Stromal cell of bone marrow (primary cell): Measurements from ENCODE around the gene MXI1.

ENCODE experiments used
- DNase-seq: peaks from one replicate; pipeline ENCODE4 v3.0.0-alpha.2; 2012; ENCODE audit warnings: low read depth

Gene MXI1

DNA sequence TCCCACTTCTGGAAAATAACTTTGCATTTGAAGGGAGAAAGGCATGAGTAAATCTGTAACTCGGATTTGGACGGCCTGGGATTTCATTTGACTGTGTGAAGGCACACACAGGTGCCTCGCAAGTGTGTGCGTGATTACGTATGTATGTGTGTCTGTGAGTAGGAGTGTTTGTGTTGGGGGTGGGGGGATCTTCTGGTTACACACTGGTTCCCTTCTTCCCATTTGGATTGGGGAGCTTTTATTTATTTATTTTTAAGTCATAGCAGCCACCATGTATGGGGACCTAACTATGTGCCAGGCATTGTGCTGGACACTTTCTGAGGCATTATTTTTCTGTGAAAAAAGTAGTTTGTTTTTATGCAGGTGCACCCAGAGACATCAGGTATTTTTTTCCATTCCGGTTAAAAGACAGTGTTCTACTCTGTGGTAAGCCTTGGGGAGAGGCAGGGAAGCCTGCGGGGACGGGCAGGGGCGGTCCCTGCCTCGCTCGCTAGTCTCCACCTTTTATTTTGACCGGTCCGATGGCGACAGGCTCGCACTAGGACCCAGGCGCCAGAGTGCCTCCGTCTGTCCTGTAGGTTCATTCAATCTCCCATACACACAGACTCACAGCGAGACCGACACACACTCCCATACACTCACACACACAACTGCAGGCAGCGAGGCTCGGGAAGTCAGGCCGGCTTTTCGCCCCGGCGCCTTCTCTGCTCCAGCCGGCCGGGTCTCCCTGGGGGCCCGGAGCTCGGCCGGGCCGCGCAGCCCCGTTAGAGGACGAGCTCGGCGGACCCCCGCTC is at the start of gene MXI1:
Gene MXI1 (plus strand): TSS at position 595 of the 794 bp plus-strand sequence. CDS start 204 bp downstream, outside the sequence.
- DNase-seq: peak; percentile 56

GRCh38 chr10:110158051-110159005 is 49.1 kb upstream of the MXI1 start:
- no peak for DNase-seq

GRCh38 chr10:110160081-110160480 is 47.3 kb upstream of the MXI1 start:
- no peak for DNase-seq

GRCh38 chr10:110160522-110160921 is 46.9 kb upstream of the MXI1 start:
- no peak for DNase-seq

DNA sequence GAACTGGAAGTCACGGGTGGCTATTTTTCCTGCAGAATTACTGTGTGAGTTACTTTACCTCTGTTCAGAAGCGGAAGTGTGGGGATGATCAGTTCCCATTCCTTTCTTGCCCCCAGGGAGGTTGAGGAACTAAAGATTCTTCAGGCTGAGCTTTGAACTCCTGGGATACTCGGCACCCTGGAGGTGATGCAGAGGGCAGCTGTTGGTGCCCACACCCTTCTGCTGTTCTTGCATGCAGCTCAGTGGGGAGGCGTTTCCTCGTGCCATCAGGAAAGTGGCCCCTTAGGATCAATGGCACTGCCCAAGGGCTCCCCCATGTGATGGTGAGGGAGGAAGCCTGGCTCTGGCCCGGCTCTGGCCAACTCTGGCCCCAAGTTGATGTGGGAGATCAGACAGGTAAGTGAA is 44.7 kb upstream of the MXI1 start:
- no peak for DNase-seq

DNA sequence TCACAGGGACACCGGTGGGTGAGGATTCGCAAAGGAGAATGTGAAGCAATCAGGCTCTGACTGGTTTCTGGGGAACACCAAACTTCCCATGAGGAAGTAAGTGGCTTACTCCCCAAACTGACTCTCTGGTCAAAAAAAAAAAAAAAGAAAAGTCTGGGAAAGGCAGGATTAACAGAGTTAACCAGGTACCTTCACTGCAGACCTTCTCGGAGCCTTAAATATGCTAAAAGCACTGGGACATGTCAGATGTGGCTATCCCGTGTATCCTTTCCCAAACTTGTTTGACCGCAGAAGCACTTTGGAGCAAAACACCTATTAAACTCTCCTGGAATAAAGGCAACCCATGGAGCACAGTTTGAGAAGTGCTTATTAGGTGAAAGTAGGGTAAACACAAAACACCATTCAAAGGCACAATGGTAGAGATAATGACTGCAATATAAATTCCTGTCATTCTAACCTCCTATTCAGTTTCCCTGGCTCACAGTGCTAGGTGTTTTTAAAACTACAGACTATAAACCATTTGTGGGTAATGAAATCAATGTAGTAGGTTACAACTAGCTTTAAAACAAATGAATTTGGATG is 44.1 kb upstream of the MXI1 start:
- no peak for DNase-seq

DNA sequence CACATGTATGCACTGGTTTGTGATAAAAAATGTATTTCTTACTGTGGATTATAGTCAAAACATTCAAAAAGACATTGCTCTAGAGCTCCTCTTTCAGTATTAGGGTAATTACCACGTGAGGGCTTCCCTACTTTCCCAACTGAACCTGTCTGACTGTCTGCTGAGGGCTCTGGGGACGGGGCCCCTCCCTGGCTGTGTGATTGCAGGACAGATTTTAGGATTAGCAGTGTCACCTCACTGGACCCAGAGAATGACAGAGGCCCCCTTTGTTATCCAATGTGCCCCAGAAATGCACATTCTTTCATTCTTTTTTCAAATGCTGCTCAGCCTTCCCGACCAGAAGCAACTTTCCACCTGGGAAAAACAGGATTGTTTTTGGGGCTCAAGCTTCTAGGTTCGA is 43.6 kb upstream of the MXI1 start:
- DNase-seq: no peak

GRCh38 chr10:110165239-110165638 is 42.2 kb upstream of the MXI1 start:
- DNase-seq: no peak

GRCh38 chr10:110167149-110167548 is 40.3 kb upstream of the MXI1 start:
- no peak for DNase-seq

DNA sequence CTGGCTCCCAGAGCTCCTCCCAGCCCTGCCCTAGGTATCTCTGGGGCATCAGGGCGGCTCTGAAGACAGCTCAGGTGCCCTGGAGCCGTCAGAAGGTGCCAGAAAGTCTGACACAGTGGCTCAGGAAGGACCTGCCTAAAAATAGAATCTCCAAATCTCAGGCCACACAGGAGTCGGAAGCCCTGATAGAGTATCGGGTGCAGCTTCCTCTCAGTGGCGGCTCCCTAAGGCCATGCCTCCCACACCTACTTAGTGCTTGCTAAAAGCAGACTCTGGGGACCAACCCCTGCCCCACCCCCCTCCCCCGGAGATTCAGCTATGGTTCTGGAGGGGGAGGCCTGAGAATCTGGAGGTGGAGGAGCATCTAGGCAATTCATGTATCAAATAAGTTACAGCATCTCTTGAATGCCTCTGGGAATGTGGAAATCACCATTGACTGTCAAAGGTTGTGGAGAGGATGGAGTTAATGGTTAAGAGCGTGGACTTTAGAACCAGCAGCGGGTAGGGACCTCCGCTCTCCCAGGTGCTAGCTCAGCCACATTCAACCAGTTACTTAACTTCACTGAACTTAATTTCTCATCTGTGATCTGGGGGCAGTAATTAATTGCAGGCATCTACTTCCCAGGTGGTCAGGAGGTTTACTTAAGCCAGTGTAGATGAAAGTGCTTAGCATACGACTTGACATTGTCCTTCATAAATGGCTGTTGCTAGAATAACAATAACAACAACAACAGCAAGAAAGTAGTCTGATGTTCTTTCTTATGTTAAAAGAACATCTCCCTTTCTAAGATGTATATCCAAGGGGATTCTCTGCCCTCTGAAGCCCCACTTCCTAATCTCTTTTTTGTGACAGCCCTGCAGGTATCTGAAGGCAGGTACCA is 38.6 kb upstream of the MXI1 start:
- no peak for DNase-seq

GRCh38 chr10:110169586-110169985 is 37.8 kb upstream of the MXI1 start:
- DNase-seq: no peak

DNA sequence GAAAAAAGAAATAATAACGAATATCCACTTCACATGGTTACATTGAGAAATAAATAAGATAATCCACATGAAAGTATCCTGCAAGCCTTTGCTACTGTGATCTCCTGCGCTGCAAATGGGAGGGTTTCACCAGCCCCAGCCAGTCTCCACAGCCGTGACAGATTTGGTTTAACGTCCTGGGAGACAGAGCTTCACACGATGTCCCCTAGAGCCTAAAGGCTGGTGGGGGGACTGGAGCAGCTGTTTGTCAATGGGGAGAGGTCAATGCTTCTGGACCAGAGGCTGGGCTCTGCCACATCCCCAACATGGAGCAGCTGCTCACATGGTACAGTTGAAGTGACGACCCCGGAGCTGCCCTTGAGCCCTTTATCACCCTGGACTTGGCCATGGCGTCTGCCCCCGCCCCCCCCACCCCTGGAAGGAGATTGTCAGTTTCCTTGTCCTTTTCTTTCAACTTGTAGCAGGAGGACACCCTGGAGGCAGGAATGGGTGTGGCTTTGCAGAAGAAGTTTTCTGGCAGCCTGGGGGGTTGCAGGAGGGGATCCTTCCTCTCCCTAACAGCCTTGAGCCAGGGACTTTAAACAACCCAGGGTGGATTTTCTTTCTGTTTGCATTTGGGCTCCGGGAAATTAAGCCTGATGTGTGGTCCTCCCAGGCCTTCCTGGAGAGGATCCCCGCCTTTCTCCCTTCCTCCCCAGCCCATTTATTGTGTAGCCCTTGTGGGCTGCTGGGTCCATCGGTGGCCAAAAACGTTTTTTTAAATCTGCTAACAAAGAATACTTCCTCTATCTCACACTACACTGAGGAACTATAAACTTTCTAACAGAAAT is 37.0 kb upstream of the MXI1 start:
- no peak for DNase-seq

DNA sequence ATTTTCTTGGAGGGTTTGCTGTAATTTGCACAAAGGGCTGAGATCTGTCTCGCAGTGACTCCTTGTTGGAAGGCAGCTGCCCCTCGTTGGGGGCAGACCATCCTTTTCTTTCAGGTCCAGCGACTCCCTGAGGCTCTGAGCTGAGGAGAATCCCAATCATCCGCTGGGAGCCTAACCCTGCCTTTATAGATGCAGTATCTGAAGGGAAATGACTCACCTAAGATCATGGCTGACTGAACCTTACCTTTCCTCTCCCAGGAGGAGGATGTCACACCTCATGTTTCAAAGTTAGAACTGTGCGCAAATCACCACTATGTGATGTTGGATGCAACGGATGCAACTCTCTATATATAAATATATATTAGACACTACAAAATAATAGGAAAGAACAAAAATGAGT is 36.4 kb upstream of the MXI1 start:
- no peak for DNase-seq

- no peak for DNase-seq
Measured at GRCh38 chr10:110172155-110172554, 35.2 kb upstream of the MXI1 start.

- no peak for DNase-seq
Measured at GRCh38 chr10:110174201-110174600, 33.2 kb upstream of the MXI1 start.

- DNase-seq: no peak
Measured at GRCh38 chr10:110174816-110175215, 32.6 kb upstream of the MXI1 start.

- DNase-seq: no peak
Measured at GRCh38 chr10:110175406-110175805, 32.0 kb upstream of the MXI1 start.

DNA sequence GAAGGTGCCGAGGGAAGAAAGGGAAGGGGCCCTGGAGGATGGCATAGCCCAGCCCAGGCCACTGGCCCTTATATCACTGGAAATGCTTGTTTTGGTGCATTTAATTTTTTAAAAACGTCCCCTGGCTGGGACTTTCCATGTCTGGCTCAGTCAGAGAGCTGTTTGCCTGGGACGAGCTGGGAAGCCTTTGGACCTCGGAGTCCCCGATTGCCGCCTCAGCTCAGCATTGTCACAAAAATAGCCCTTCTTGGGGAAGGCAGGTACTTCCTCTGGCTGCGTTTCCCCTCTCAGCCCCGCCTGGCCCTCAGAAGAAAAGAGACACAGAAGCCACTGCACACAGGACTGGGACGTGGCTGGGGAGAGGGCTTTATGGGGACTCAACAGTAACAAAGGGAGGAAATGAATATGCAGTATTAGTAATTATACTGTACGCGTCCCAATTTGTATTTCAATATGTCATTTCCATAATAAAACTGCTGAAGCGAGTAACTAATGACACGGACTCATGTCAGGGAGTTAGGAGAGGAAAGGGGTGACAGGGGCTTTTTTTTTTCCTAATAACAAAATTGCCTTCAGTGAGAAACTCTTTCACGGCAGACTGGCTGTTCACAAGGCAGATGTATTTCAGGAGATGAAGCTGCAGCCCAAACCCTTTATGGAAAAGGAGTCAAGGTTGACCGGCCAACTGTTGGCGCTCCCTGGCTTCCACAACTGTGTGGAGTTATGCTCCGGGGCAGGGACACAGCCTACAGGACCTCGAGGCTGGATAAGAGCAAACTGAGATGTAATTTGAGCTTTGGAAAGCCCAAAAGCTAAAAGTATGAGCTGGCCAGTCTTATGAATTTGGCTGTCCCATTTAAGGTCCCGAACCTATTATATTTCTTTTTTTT is 31.0 kb upstream of the MXI1 start:
- DNase-seq: no peak

GRCh38 chr10:110179220-110179619 is 28.2 kb upstream of the MXI1 start:
- DNase-seq: no peak

DNA sequence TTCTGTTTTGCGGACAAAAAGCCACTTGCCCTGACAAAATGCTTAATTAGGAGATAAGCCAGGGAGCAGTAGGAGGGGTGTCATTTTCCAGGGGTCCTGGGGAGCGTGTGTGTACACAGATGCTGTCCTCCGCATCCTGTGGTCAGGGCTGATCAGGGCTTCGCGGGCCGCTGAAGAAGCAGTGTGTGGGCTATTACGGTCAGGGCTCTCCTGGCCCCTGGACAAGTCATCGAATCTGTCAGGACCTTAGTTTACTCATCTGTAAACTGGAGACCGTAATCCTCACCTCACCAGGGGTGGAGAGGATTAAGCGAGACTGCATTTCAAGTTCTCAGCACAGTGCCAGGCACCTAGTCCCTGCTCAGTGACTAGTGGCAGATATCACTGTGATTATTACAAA is 26.0 kb upstream of the MXI1 start:
- DNase-seq: no peak
